Neural crest cell (in vitro differentiated cells): ENCODE results near the gene RRP15. TPM values are rescaled to one million over a fixed set of nuclear protein-coding genes. Genes with fewer than 3 reads are reported as not detected.
A peak's percentile ranks its signal among the peaks of the same experiment; 100 is the strongest.

Source experiments
- DNase-seq: peaks from one replicate; pipeline ENCODE4 v3.0.0; 2021; ENCODE audit warnings: low read depth, mixed read lengths, low spot score
- H3K27ac Mint-ChIP-seq: one replicate; pipeline ENCODE4 v1.8.0; 2021; ENCODE audit warnings: mild to moderate bottlenecking, mixed read lengths; ENCODE audit not compliant: unreplicated experiment
- H3K27me3 Mint-ChIP-seq: 2 replicates; pipeline ENCODE4 v1.8.0; 2021; ENCODE audit warnings: low read depth, mild to moderate bottlenecking, mixed read lengths
- H3K36me3 Mint-ChIP-seq: 2 replicates; pipeline ENCODE4 v1.8.0; 2021; ENCODE audit warnings: low read depth, mild to moderate bottlenecking, mixed read lengths
- H3K4me1 Mint-ChIP-seq: 2 replicates; pipeline ENCODE4 v1.8.0; 2021; ENCODE audit warnings: mixed read lengths
- H3K4me3 Mint-ChIP-seq: one replicate; pipeline ENCODE4 v1.8.0; 2021; ENCODE audit warnings: mild to moderate bottlenecking, mixed read lengths
- H3K9me3 Mint-ChIP-seq: 2 replicates; pipeline ENCODE4 v1.8.0; 2021; ENCODE audit warnings: mixed read lengths
- CTCF ChIP-seq: fragments of 200-600 bp; sonication (generic); conservative IDR thresholded peaks from 2 replicates; pipeline ENCODE4 v1.5.0; 2021; ENCODE audit warnings: antibody characterized with exemption, mild to moderate bottlenecking
- total RNA-seq: library from RNA; stranded (reverse); gene quantifications from 2 replicates; pipeline ENCODE4 v1.2.1, GENCODE V29; 2021

The RRP15 gene
- total RNA-seq, 1 donor from 2014 or later = 34.9 TPM

- peak; percentile 34 for TF ChIP-seq CTCF
- Mint-ChIP-seq H3K27ac (no peak overlapping the region), H3K4me1 (peaks cover 31% of the 10 kb centered on the region), H3K4me3 (no peak overlapping the region), H3K27me3 (peaks cover 33% of the 10 kb centered on the region), H3K36me3 (no peaks in the 10 kb centered on the region), H3K9me3 (no peaks in the 10 kb centered on the region)
- peak; percentile 41 for DNase-seq
Measured at GRCh38 chr1:218345673-218346390, 60.7 kb downstream of the RRP15 start.

GRCh38 chr1:218346391-218347204, 61.5 kb downstream of the RRP15 start:
- H3K4me1 Mint-ChIP-seq = peaks cover 31% of the 10 kb centered on the region
- peak; percentile 8 for DNase-seq
- H3K27me3 Mint-ChIP-seq = peaks cover 33% of the 10 kb centered on the region
- no peaks in the 10 kb centered on the region for H3K9me3 Mint-ChIP-seq
- no peak overlapping the region for H3K27ac Mint-ChIP-seq
- TF ChIP-seq CTCF = no peak
- no peak overlapping the region for H3K4me3 Mint-ChIP-seq
- no peaks in the 10 kb centered on the region for H3K36me3 Mint-ChIP-seq

GRCh38 chr1:218347336-218347722, 62.2 kb downstream of the RRP15 start:
- H3K27me3 Mint-ChIP-seq = peaks cover 32% of the 10 kb centered on the region
- H3K36me3 Mint-ChIP-seq = no peaks in the 10 kb centered on the region
- H3K4me3 Mint-ChIP-seq = no peak overlapping the region
- H3K27ac Mint-ChIP-seq = no peak overlapping the region
- H3K4me1 Mint-ChIP-seq = peaks cover 26% of the 10 kb centered on the region
- H3K9me3 Mint-ChIP-seq = no peaks in the 10 kb centered on the region
- DNase-seq = no peak
- no peak for TF ChIP-seq CTCF

- peaks cover 31% of the 10 kb centered on the region for H3K27me3 Mint-ChIP-seq
- no peak for DNase-seq
- TF ChIP-seq CTCF = no peak
- H3K4me1 Mint-ChIP-seq = peaks cover 23% of the 10 kb centered on the region
- no peaks in the 10 kb centered on the region for H3K36me3 Mint-ChIP-seq
- H3K9me3 Mint-ChIP-seq = no peaks in the 10 kb centered on the region
- no peak overlapping the region for H3K4me3 Mint-ChIP-seq
- no peak overlapping the region for H3K27ac Mint-ChIP-seq
Measured at GRCh38 chr1:218347723-218348627, 62.9 kb downstream of the RRP15 start.

- no peak for TF ChIP-seq CTCF
- H3K4me1 Mint-ChIP-seq = peaks cover 28% of the 10 kb centered on the region
- no peak overlapping the region for H3K4me3 Mint-ChIP-seq
- no peak for DNase-seq
- peaks cover 31% of the 10 kb centered on the region for H3K27me3 Mint-ChIP-seq
- no peaks in the 10 kb centered on the region for H3K36me3 Mint-ChIP-seq
- no peak overlapping the region for H3K27ac Mint-ChIP-seq
- H3K9me3 Mint-ChIP-seq = no peaks in the 10 kb centered on the region
Measured at GRCh38 chr1:218348628-218349071, 63.6 kb downstream of the RRP15 start.
